OCI-M2 (cell line): ENCODE measurements around the gene MIPOL1.
"Not testable (repeated sequence)": the region's sequence is repeated elsewhere in the genome, so short reads cannot be mapped to it uniquely, and the experiment has no call there.

Source experiments
- DNase-seq: peaks from one replicate; lab custom pipeline; 2025; ENCODE audit not compliant: unreplicated experiment; lab: John Stamatoyannopoulos, UW

MIPOL1 gene

GRCh38 chr14:37526994-37527393, 329.3 kb downstream of the MIPOL1 start:
- no peak for DNase-seq

- no peak for DNase-seq
Measured at GRCh38 chr14:37539992-37540391, 342.3 kb downstream of the MIPOL1 start.

GRCh38 chr14:37544407-37544806, 346.7 kb downstream of the MIPOL1 start:
- no peak for DNase-seq

- no peak for DNase-seq
Measured at GRCh38 chr14:37545174-37545573, 347.4 kb downstream of the MIPOL1 start.

GRCh38 chr14:37546621-37547447, 349.1 kb downstream of the MIPOL1 start:
- no peak for DNase-seq

GRCh38 chr14:37550511-37550910, 352.8 kb downstream of the MIPOL1 start:
- DNase-seq, result no peak

- DNase-seq, result no peak
Measured at GRCh38 chr14:37551119-37551518, 353.4 kb downstream of the MIPOL1 start.

- DNase-seq, result no peak
Measured at GRCh38 chr14:37553935-37554550, 356.3 kb downstream of the MIPOL1 start.

GRCh38 chr14:37555596-37555995, 357.9 kb downstream of the MIPOL1 start:
- DNase-seq, result not testable (repeated sequence)

GRCh38 chr14:37558740-37559139, 361.0 kb downstream of the MIPOL1 start:
- DNase-seq, result no peak

- no peak for DNase-seq
Measured at GRCh38 chr14:37559386-37559785, 361.6 kb downstream of the MIPOL1 start.

GRCh38 chr14:37563189-37563588, 365.5 kb downstream of the MIPOL1 start:
- DNase-seq, result no peak

- DNase-seq, result no peak
Measured at GRCh38 chr14:37565550-37565949, 367.8 kb downstream of the MIPOL1 start.

- DNase-seq, result no peak
Measured at GRCh38 chr14:37566811-37567371, 369.2 kb downstream of the MIPOL1 start.

GRCh38 chr14:37569729-37570128, 372.0 kb downstream of the MIPOL1 start:
- no peak for DNase-seq

GRCh38 chr14:37571391-37571790, 373.7 kb downstream of the MIPOL1 start:
- no peak for DNase-seq

GRCh38 chr14:37573356-37573755, 375.6 kb downstream of the MIPOL1 start:
- no peak for DNase-seq

GRCh38 chr14:37579274-37579673, 381.5 kb downstream of the MIPOL1 start:
- DNase-seq, result no peak

- DNase-seq, result no peak
Measured at GRCh38 chr14:37580146-37580545, 382.4 kb downstream of the MIPOL1 start.

- no peak for DNase-seq
Measured at GRCh38 chr14:37583358-37584210, 385.8 kb downstream of the MIPOL1 start.
